KMS-11 (cell line): Measurements from ENCODE around the gene SYT7.

Experiments used
- H2AFZ ChIP-seq: fragments of 200-600 bp; sonication (generic); 2 replicates; pipeline ENCODE4 v1.6.1; 2016; ENCODE audit warnings: antibody characterized with exemption, mixed run types, low read depth
- H3K27ac ChIP-seq: fragments of 200-600 bp; sonication (generic); 2 replicates; pipeline ENCODE4 v1.6.1; 2016; ENCODE audit warnings: mild to moderate bottlenecking, mixed run types
- H3K27me3 ChIP-seq: fragments of 200-600 bp; sonication (generic); 2 replicates; pipeline ENCODE4 v1.6.1; 2017; ENCODE audit warnings: mild to moderate bottlenecking, low read depth, mixed run types, moderate library complexity; ENCODE audit not compliant: insufficient read depth
- H3K36me3 ChIP-seq: fragments of 200-600 bp; sonication (generic); 2 replicates; pipeline ENCODE4 v1.6.1; 2017; ENCODE audit warnings: mild to moderate bottlenecking, mixed run types; ENCODE audit not compliant: insufficient read depth
- H3K4me1 ChIP-seq: fragments of 200-600 bp; sonication (generic); 2 replicates; pipeline ENCODE4 v1.6.1; 2016; ENCODE audit warnings: mild to moderate bottlenecking, low read depth, mixed run types; ENCODE audit not compliant: poor library complexity, severe bottlenecking
- H3K4me2 ChIP-seq: fragments of 200-600 bp; sonication (generic); 2 replicates; pipeline ENCODE4 v1.7.0; 2016; ENCODE audit warnings: mild to moderate bottlenecking, mixed run types
- H3K4me3 ChIP-seq: fragments of 200-600 bp; sonication (generic); IDR thresholded peaks from 2 replicates; pipeline ENCODE4 v1.6.1; 2017; ENCODE audit warnings: low read depth, low read length, mixed read lengths; ENCODE audit not compliant: insufficient read depth
- H3K79me2 ChIP-seq: fragments of 200-600 bp; sonication (generic); 2 replicates; pipeline ENCODE4 v1.6.1; 2016; ENCODE audit warnings: low read depth, mixed run types; ENCODE audit not compliant: insufficient read depth
- H3K9ac ChIP-seq: fragments of 200-600 bp; sonication (generic); 2 replicates; pipeline ENCODE4 v1.6.1; 2016; ENCODE audit warnings: mild to moderate bottlenecking, mixed run types
- H4K20me1 ChIP-seq: fragments of 200-600 bp; sonication (generic); 2 replicates; pipeline ENCODE4 v1.6.1; 2016; ENCODE audit warnings: mild to moderate bottlenecking, mixed run types; ENCODE audit not compliant: insufficient read depth
- TF ChIP-seq, protein P1 (sequence below): fragments of 200-600 bp; sonication (generic); conservative IDR thresholded peaks from 2 replicates; pipeline ENCODE4 v1.6.1; 2017; ENCODE audit warnings: low read depth, mild to moderate bottlenecking, antibody characterized with exemption, low read length, moderate library complexity, mixed read lengths

The SYT7 gene

DNA sequence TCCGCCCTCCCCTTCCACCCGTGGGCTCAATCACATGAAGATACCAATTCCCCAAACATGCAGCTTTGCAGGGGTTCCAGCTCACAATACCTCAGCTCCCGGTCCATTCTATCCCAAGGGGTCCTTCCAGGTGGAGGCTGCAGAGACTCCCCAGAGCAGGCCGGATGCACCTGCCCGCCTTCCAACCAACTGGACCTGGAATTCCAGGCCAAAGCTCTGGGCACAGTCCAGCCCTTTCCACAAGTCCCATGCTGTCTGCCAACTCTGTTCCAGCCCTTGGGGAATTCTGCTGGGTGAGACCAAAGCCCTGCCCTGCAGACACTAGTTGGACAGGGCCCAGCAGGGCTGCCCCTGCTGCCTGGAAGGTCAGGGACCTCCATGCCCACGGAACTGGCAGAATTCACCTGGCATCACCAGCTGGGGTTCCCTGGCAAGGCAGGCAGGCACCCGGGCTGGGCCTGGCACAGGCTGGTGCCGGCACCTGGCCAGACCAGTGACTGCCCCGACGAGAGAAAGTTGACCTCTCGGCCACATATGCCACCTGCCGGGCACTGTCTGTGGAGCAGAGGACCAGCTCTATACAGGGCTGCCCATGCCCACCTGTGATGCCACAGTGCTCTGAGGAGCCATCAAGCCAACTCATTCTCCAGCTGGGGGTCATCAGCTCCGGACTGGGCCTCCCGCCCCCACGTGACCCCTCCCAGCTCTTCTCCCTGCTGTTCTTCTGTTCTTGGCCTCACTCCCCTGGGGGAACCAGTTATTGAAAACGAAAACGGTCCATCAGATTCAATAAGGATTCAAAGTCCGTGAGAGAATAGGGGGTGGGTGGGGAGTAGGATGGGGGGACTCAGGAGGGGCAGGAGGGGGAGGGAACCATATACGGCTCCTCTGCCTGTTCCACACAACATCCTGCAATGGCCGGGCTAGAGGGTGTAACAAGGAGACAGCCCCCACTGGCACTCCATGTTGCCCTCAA is 4.7 kb downstream of the SYT7 start:
- Histone ChIP-seq H4K20me1 (no peaks in the 10 kb centered on the region), H3K4me3 (no peak overlapping the region), H3K36me3 (no peaks in the 10 kb centered on the region), H3K9ac (no peak overlapping the region), H3K4me2 (no peak overlapping the region), H3K79me2 (no peaks in the 10 kb centered on the region), H3K27ac (no peak overlapping the region), H2AFZ (no peak overlapping the region), H3K4me1 (no peaks in the 10 kb centered on the region), H3K27me3 (peaks cover 76% of the 10 kb centered on the region)
- TF ChIP-seq, protein P1, sequence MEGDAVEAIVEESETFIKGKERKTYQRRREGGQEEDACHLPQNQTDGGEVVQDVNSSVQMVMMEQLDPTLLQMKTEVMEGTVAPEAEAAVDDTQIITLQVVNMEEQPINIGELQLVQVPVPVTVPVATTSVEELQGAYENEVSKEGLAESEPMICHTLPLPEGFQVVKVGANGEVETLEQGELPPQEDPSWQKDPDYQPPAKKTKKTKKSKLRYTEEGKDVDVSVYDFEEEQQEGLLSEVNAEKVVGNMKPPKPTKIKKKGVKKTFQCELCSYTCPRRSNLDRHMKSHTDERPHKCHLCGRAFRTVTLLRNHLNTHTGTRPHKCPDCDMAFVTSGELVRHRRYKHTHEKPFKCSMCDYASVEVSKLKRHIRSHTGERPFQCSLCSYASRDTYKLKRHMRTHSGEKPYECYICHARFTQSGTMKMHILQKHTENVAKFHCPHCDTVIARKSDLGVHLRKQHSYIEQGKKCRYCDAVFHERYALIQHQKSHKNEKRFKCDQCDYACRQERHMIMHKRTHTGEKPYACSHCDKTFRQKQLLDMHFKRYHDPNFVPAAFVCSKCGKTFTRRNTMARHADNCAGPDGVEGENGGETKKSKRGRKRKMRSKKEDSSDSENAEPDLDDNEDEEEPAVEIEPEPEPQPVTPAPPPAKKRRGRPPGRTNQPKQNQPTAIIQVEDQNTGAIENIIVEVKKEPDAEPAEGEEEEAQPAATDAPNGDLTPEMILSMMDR: no peak

DNA sequence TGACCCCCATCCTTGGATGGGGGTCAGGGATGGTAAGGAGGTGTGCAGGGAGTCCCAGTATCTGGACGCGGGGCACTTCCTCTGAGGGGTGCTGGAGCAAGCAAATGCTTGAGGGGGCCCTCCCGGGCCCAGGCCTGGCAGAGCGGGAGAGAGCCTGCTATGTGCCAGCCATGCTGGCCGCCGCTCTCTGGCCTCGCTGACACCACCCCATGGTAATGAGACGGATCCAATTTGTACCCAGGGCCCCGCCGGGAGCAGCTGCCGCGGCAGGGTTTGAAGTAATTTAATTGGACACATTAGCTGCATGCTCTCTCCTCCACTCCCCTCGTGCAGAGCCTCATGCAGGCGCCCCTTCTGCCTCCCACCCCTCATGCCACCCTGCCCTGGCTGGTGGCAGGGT is 6.3 kb downstream of the SYT7 start:
- H3K4me1 ChIP-seq: no peaks in the 10 kb centered on the region
- no peaks in the 10 kb centered on the region for H3K36me3 ChIP-seq
- peaks cover 75% of the 10 kb centered on the region for H3K27me3 ChIP-seq
- no peaks in the 10 kb centered on the region for H3K79me2 ChIP-seq
- H3K4me3 ChIP-seq: no peak overlapping the region
- no peak overlapping the region for H3K9ac ChIP-seq
- no peak overlapping the region for H3K27ac ChIP-seq
- H4K20me1 ChIP-seq: no peaks in the 10 kb centered on the region
- TF ChIP-seq, protein P1: no peak
- H3K4me2 ChIP-seq: no peak overlapping the region
- H2AFZ ChIP-seq: no peak overlapping the region

- Histone ChIP-seq H3K9ac (no peak overlapping the region), H3K4me1 (no peaks in the 10 kb centered on the region), H3K4me3 (no peak overlapping the region), H4K20me1 (no peaks in the 10 kb centered on the region), H3K79me2 (no peaks in the 10 kb centered on the region), H3K4me2 (no peak overlapping the region), H3K27ac (no peak overlapping the region), H3K36me3 (no peaks in the 10 kb centered on the region), H3K27me3 (peaks cover 72% of the 10 kb centered on the region), H2AFZ (no peak overlapping the region)
- TF ChIP-seq, protein P1: no peak
Measured at GRCh38 chr11:61572913-61573312, 8.0 kb downstream of the SYT7 start.

DNA sequence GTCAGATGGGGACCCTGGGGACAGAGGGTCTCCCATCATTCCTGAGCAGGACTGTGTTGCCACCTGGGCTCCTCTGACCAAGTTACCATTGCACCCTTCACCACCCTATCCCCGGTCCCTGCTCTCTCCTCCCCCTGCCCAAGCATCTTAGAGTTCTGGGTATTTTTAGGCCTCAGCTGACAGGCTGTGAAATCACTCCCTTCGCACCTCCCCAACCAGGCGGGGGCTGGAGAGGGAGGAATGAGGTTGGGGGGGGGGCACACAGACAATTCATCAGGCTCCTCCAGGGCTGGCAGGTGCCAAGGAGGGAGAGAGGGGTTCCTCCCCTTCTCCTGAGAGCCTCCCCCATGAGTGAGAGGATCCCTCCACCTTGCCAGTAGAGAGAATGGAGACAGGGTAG is 9.0 kb downstream of the SYT7 start:
- H3K4me2 ChIP-seq: no peak overlapping the region
- H3K27me3 ChIP-seq: peaks cover 64% of the 10 kb centered on the region
- TF ChIP-seq, protein P1: no peak
- no peaks in the 10 kb centered on the region for H3K4me1 ChIP-seq
- H2AFZ ChIP-seq: no peak overlapping the region
- H3K36me3 ChIP-seq: no peaks in the 10 kb centered on the region
- no peaks in the 10 kb centered on the region for H3K79me2 ChIP-seq
- H3K27ac ChIP-seq: no peak overlapping the region
- H3K9ac ChIP-seq: no peak overlapping the region
- no peak overlapping the region for H3K4me3 ChIP-seq
- no peaks in the 10 kb centered on the region for H4K20me1 ChIP-seq
